CD14-positive monocyte (primary cell): Measurements from ENCODE around the gene ARMH1. TPM values are rescaled to one million over a fixed set of nuclear protein-coding genes. Genes with fewer than 3 reads are reported as not detected.

Source experiments
- DNase-seq, 3 donors: peaks; one replicate each; pipeline ENCODE4 v3.0.0-alpha.2; 2011 to 2022
- H2AFZ ChIP-seq: 2 replicates; pipeline ENCODE4 v1.6.0; 2012; ENCODE audit warnings: mild to moderate bottlenecking, low read depth, low read length, inconsistent platforms; ENCODE audit not compliant: insufficient read depth, poor library complexity, severe bottlenecking
- H3K27ac ChIP-seq, 2 donors: 1 replicate in 1 of 2; 2 replicates in 1 of 2; pipeline ENCODE4 v1.5.1; 2012 to 2013; ENCODE audit warnings: low read length in 2 of 2, control low read depth in 1 of 2, inconsistent platforms in 1 of 2, low read depth in 1 of 2, mild to moderate bottlenecking in 1 of 2
- H3K27me3 ChIP-seq, 2 donors: one replicate each; pipeline versions ENCODE4 v1.6.0 to v1.6.1; 2011 to 2013; ENCODE audit warnings: low read length in 2 of 2; ENCODE audit not compliant: control insufficient read depth in 2 of 2, insufficient read depth in 2 of 2
- H3K36me3 ChIP-seq, 2 donors: replicated peaks in 1 of 2; 1 replicate in 1 of 2; 2 replicates in 1 of 2; pipeline versions ENCODE4 v1.5.1 to v1.6.1; 2012 to 2013; ENCODE audit warnings: low read length in 2 of 2, control low read depth in 1 of 2, inconsistent platforms in 1 of 2, mild to moderate bottlenecking in 1 of 2; ENCODE audit not compliant: insufficient read depth in 2 of 2, control insufficient read depth in 1 of 2
- H3K4me1 ChIP-seq, 2 donors: 1 replicate in 1 of 2; 2 replicates in 1 of 2; pipeline versions ENCODE4 v1.5.1 to v1.6.1; 2012 to 2013; ENCODE audit warnings: low read length in 2 of 2, control low read depth in 1 of 2, inconsistent platforms in 1 of 2, mild to moderate bottlenecking in 1 of 2, moderate library complexity in 1 of 2; ENCODE audit not compliant: insufficient read depth in 2 of 2, control insufficient read depth in 1 of 2
- H3K4me2 ChIP-seq: replicated peaks from 2 replicates; pipeline ENCODE3; 2012; ENCODE audit warnings: low read length, moderate library complexity, mild to moderate bottlenecking; ENCODE audit not compliant: poor library complexity, severe bottlenecking; ENCODE audit errors: extremely low read depth
- H3K4me3 ChIP-seq, 3 experiments: fragments of 200-600 bp in 1 of 3; sonication (generic) in 1 of 3; replicated peaks in 1 of 3; 1 replicate in 2 of 3; 2 replicates in 1 of 3; pipeline ENCODE4 v1.5.1; 2011 to 2013; ENCODE audit warnings: low read length in 3 of 3, mild to moderate bottlenecking in 3 of 3, control low read depth in 2 of 3, low read depth in 2 of 3, inconsistent platforms in 1 of 3, moderate library complexity in 1 of 3
- H3K79me2 ChIP-seq: 2 replicates; pipeline ENCODE4 v1.6.0; 2012; ENCODE audit warnings: mild to moderate bottlenecking, control low read depth, inconsistent platforms, low read length, moderate library complexity; ENCODE audit not compliant: insufficient read depth
- H3K9ac ChIP-seq: 2 replicates; pipeline ENCODE4 v1.6.0; 2017; ENCODE audit warnings: low read length, mild to moderate bottlenecking; ENCODE audit not compliant: insufficient read depth, poor library complexity, severe bottlenecking
- H3K9me3 ChIP-seq, 2 donors: replicated peaks in 1 of 2; 1 replicate in 1 of 2; 2 replicates in 1 of 2; pipeline versions ENCODE4 v1.5.1 to v1.6.1; 2012 to 2013; ENCODE audit warnings: low read length in 2 of 2, control low read depth in 1 of 2; ENCODE audit not compliant: control insufficient read depth in 1 of 2, insufficient read depth in 1 of 2
- H4K20me1 ChIP-seq: 2 replicates; pipeline ENCODE4 v1.6.0; 2012; ENCODE audit warnings: mild to moderate bottlenecking, low read length, control low read depth, moderate library complexity; ENCODE audit not compliant: insufficient read depth
- H3K27ac Mint-ChIP-seq, 7 donors: one replicate each; pipeline ENCODE4 v1.8.0; 2020; ENCODE audit warnings: mild to moderate bottlenecking in 7 of 7, mixed read lengths in 7 of 7, moderate library complexity in 6 of 7, inconsistent platforms in 2 of 7
- H3K27me3 Mint-ChIP-seq, 3 donors: one replicate each; pipeline ENCODE4 v1.8.0; 2021 to 2022; ENCODE audit warnings: low read depth in 3 of 3, mild to moderate bottlenecking in 3 of 3, mixed read lengths in 3 of 3, moderate library complexity in 3 of 3, inconsistent platforms in 1 of 3
- H3K36me3 Mint-ChIP-seq, 2 donors: one replicate each; pipeline ENCODE4 v1.8.0; 2020; ENCODE audit warnings: mixed read lengths in 2 of 2, inconsistent platforms in 1 of 2, mild to moderate bottlenecking in 1 of 2
- H3K4me1 Mint-ChIP-seq: one replicate; pipeline ENCODE4 v1.8.0; 2020; ENCODE audit warnings: mild to moderate bottlenecking, mixed read lengths
- H3K4me3 Mint-ChIP-seq, 2 donors: one replicate each; pipeline ENCODE4 v1.8.0; 2020; ENCODE audit warnings: mild to moderate bottlenecking in 2 of 2, mixed read lengths in 2 of 2, moderate library complexity in 1 of 2
- H3K9me3 Mint-ChIP-seq, 7 donors: one replicate each; pipeline ENCODE4 v1.8.0; 2020 to 2022; ENCODE audit warnings: mixed read lengths in 7 of 7, mild to moderate bottlenecking in 6 of 7, moderate library complexity in 6 of 7, inconsistent platforms in 2 of 7
- CTCF ChIP-seq: fragments of 200-600 bp; IDR thresholded peaks from one replicate; pipeline ENCODE4 v1.8.0; 2022; ENCODE audit warnings: antibody characterized with exemption, mild to moderate bottlenecking
- WGBS: methylation state at CpG from one replicate; pipeline ENCODE4 v1.1.5; 2013; ENCODE audit warnings: missing lambda C conversion rate; ENCODE audit not compliant: insufficient coverage; 5-methylcytosine and 5-hydroxymethylcytosine counted together
- intact Hi-C, 2 donors: fragments of 100-400 bp; cut with micrococcal nuclease; formaldehyde crosslinking; loops; one replicate each; pipeline versions ENCODE4 v1.15.0 to v1.15.1; 2023
- polyA plus RNA-seq, 3 donors: library from polyadenylated mRNA; depleted of rRNA in 1 of 3; unstranded in 2 of 3; stranded (reverse) in 1 of 3; fragments of 300-500 nt in 2 of 3; fragments of >200 nt in 1 of 3; fragmentation: Illumina TruSeq in 2 of 3; gene quantifications; 1 replicate in 2 of 3; 2 replicates in 1 of 3; pipeline ENCODE4 v1.2.3, GENCODE V29; 2012 to 2021

The ARMH1 gene
- polyA plus RNA-seq, 3 donors: 14.7 to 209 (median 15.8) TPM

- Histone ChIP-seq H3K9ac (no peak overlapping the region), H3K4me1 (no peaks in the 10 kb centered on the region), H3K79me2 (no peaks in the 10 kb centered on the region), H3K4me2 (no peak overlapping the region), H3K4me3 (no peak overlapping the region), H2AFZ (no peak overlapping the region), H4K20me1 (peaks cover 68% of the 10 kb centered on the region), H3K27me3 (no peaks in the 10 kb centered on the region), H3K9me3 (no peaks in the 10 kb centered on the region), H3K27ac (no peak overlapping the region), H3K36me3 (peaks cover 70 to 83% of the 10 kb centered on the region in 2 donors)
- Mint-ChIP-seq H3K9me3 (no peaks in the 10 kb centered on the region), H3K27me3 (peaks cover 0 to 2% (median 0%) of the 10 kb centered on the region in 3 donors), H3K36me3 (peaks cover 80 to 82% of the 10 kb centered on the region in 2 donors), H3K4me3 (no peak overlapping the region), H3K4me1 (no peaks in the 10 kb centered on the region), H3K27ac (no peak overlapping the region)
- DNase-seq: no peak
- WGBS: 95% methylated on average over 7 of the region's 13 CpGs
- no peak for TF ChIP-seq CTCF
- intact Hi-C loops: loop anchor here (5.0 kb wide), 2 partner anchors 267 to 272 kb away; no protein-coding TSS in a partner anchor
Observed at GRCh38 chr1:44649788-44650158, 24.7 kb upstream of the ARMH1 start.

DNA sequence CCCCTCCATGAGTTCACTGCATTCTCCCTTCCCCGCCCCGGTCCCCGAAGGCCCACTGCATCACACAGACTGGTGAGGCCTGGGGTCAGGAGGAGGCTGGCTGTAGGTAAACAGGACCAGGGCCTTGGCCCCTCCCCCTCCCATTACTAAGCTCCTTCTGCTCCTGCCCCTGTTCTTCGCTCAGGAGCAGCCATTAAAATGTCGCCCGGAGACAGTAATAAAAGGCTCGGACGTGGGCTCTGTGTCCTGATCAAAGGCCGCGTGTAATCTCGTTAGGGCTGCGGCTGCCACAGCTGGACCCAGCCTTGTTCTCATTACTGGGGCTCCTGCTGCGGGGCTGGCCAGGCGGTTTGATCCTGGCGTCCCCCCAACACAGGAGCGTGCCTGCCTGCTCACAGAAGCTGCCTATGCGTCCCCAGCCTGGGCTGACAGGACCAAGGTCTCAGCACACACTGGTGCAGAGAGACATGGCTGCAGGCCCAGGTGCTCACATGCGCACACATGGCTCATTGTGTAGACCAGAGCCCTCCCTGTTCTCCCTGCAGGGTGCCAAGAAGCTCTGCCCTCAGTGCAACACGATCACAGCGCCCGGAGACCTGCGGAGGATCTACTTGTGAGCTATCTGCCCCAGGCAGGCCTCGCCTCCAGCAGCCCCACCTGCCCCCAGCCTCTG lies 24.2 kb upstream of the ARMH1 start:
- Mint-ChIP-seq H3K4me1 (no peaks in the 10 kb centered on the region), H3K27ac (no peak overlapping the region), H3K27me3 (peaks cover 0 to 2% (median 0%) of the 10 kb centered on the region in 3 donors), H3K36me3 (peaks cover 75 to 79% of the 10 kb centered on the region in 2 donors), H3K4me3 (no peak overlapping the region), H3K9me3 (no peaks in the 10 kb centered on the region)
- Histone ChIP-seq H2AFZ (no peak overlapping the region), H3K4me2 (no peak overlapping the region), H3K4me1 (no peaks in the 10 kb centered on the region), H3K4me3 (no peak overlapping the region), H3K9ac (no peak overlapping the region), H3K27me3 (no peaks in the 10 kb centered on the region), H4K20me1 (peaks cover 63% of the 10 kb centered on the region), H3K36me3 (peaks cover 65 to 81% of the 10 kb centered on the region in 2 donors), H3K9me3 (no peaks in the 10 kb centered on the region), H3K79me2 (no peaks in the 10 kb centered on the region), H3K27ac (no peak overlapping the region)
- DNase-seq: no peak
- 98% methylated on average over 21 of the region's 23 CpGs for WGBS
- TF ChIP-seq CTCF: no peak
- intact Hi-C loops: loop anchor here (5.0 kb wide), 2 partner anchors 268 to 273 kb away; no protein-coding TSS in a partner anchor
